ENCODE results near the gene ASIC2.

Gene ASIC2

DNA sequence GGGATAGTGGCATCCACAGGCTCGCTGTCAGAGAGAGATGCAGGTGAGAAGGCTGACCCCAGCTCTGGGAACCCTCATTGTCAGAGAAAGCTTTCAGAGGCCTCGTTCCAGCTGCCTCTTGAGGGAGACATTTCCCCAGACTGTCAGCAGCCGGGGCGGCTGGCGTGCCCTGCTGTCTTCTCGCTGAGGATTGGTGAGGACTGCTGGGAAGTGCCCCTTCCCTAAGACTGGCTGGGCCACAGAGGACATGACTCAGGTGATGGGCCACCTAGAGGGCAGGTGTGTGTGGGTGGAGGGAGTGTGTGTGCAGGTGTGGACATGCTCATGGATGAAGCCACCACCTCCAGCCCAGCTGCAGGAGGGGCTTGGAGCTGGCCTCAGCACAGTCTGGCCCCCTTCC is 276.2 kb downstream of the ASIC2 start:
- TF ChIP-seq JUND (IDR thresholded peaks at IDR 0.05; ENCODE audit: low read depth), result no peak
- DNase-seq (ENCODE audit: low read depth in 1 of 2, low spot score in 1 of 2), result peak in 1 of 2 experiments; percentile 24
- in situ Hi-C loops (cut with HindIII; ENCODE audit: low pct_unique_long_range_greater_than_20kb, low sequenced_read_pairs), result no loop called here

DNA sequence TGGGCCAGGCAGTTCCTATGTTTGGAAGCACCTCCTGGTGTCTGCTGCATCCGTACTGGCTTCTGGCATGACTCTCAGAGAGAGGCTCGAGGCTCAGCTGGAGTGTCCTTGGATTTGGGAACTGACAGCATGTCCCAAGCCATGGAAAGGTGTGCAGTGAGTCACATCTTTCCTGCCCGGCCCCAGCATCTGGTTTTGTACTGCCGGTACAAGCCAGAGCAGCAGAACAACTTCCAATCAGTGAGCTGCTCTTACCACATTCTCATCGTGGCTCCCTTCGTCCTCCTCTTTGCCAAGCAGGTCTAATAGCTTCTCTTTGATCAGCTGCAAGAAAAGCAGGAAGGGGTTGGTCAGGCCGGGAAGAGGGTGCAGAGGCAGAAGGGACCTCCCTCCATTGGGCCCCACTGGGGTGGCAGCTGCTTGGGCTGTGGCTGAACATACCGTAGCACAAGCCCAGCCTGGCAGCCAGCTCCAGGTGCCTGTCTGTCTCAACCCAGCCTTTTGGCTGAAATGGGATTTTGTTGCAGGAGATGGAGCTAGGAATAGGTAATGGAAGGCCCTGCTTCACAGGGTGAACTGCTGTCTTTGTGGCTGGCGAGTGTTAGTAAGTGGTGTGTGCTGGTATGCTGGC is 277.3 kb downstream of the ASIC2 start:
- in situ Hi-C loops (cut with HindIII; ENCODE audit: low pct_unique_long_range_greater_than_20kb, low sequenced_read_pairs), result no loop called here
- no peak for TF ChIP-seq JUND (IDR thresholded peaks at IDR 0.05; ENCODE audit: low read depth)
- DNase-seq (ENCODE audit: low read depth in 1 of 2, low spot score in 1 of 2), result no peak

DNA sequence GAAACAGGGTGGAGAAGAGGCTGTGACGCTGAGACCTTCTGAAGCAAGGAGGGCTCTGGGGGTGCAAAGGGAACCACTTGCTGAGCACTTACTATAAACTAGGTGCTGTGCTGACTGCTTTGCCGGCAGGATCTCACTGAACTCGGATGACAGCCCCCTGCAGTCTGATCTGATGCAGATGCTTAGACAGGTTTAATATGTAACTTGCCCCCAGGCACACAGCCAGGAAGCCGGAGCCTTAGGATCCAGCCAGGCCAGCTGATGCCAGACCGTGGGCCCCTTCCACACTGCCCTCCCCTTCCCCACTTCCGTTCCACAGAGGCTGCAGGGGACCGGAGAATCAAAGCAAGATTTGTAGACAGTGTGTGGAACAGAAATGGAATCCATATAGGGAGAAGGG is 278.3 kb downstream of the ASIC2 start:
- no peak for TF ChIP-seq JUND (IDR thresholded peaks at IDR 0.05; ENCODE audit: low read depth)
- in situ Hi-C loops (cut with HindIII; ENCODE audit: low pct_unique_long_range_greater_than_20kb, low sequenced_read_pairs), result no loop called here
- DNase-seq (ENCODE audit: low read depth in 1 of 2, low spot score in 1 of 2), result no peak

DNA sequence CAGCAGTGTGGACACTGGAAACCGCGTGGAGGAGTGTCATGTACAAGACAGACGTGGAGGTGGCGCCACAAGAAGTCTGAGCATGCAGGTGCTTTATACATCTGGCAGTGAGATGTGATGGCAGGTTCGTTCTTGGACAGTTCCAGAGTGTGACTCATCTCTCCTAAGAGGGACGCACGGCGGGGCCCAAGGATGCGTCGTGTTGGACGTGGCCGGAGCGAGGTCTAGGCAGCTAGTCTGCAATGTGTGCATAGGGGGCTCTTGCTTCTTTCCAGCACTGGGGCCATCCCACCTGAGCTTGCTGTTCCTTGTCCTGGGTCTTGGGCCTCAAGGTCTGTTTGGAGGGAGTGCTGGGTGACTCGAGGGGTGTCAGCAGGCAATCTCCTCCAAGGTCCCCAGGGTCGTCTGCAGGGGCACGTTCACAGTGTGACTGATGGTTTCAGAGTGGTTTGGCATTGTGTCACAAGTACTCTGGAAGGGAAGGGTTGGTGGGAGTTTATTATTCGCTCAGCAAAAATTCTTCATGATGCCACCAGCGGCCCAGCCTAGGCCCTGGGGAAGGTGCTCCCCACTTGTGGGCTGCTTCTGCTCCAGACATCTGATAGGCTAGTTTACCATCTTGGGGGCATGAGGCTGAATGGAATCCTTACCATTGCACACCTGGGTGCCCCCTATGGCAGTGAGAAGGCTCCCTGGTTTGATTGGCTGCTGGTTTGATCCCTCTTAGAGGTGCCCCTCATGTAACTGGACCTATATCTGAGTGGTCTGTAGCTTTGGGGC is 279.3 kb downstream of the ASIC2 start:
- in situ Hi-C loops (cut with HindIII; ENCODE audit: low pct_unique_long_range_greater_than_20kb, low sequenced_read_pairs), result no loop called here
- no peak for TF ChIP-seq JUND (IDR thresholded peaks at IDR 0.05; ENCODE audit: low read depth)
- no peak for DNase-seq (ENCODE audit: low read depth in 1 of 2, low spot score in 1 of 2)

DNA sequence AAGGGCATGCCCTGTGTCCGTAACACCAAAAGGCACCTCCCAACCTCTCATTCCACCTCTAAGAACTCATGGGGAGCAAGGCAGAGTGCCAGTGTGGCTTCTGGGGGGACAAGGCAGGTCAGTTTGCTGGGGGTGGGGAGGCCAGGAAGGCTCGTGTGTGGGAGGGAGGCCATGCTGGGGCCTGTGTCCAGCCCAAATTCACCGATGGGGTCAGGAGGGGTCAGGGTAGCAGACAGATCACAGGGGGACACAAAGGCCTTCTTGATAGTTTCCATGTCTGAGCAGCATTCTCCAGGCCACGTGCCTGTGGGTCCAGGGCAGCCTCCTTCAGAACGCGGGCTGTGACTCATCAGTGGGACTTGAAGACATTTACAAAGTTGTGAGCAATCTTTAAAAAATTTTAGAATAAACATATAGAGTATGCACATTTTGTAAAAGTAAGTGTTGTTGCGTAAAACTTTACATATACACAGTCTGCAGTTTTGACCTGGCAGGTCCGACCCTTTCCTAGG is 280.5 kb downstream of the ASIC2 start:
- no peak for DNase-seq (ENCODE audit: low read depth in 1 of 2, low spot score in 1 of 2)
- in situ Hi-C loops (cut with HindIII; ENCODE audit: low pct_unique_long_range_greater_than_20kb, low sequenced_read_pairs), result no loop called here
- TF ChIP-seq JUND (IDR thresholded peaks at IDR 0.05; ENCODE audit: low read depth), result no peak

GRCh38 chr17:33009636-33010035 is 283.5 kb downstream of the ASIC2 start:
- no peak for TF ChIP-seq JUND (IDR thresholded peaks at IDR 0.05; ENCODE audit: low read depth)
- in situ Hi-C loops (cut with HindIII; ENCODE audit: low pct_unique_long_range_greater_than_20kb, low sequenced_read_pairs), result no loop called here
- DNase-seq (ENCODE audit: low read depth in 1 of 2, low spot score in 1 of 2), result no peak

DNA sequence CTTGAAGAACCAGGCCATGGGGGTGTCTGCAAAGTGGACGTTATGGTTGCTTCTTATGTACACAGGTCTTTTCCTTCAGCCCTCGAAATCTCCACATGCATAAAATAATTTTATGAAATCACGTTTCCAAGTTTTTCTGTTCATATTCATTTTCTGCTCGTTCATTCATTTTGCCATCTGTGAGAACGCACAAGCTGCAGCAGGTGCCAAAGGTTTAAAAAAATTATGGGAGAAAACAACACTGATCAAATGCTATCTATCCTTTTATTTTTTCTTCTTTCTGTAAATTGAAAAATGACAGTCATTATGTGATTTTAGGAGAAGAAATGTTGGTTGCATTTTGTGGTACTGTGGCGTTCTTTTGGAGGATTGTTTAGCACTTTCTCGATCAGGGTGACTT is 285.9 kb downstream of the ASIC2 start:
- in situ Hi-C loops (cut with HindIII; ENCODE audit: low pct_unique_long_range_greater_than_20kb, low sequenced_read_pairs), result no loop called here
- DNase-seq (ENCODE audit: low read depth in 1 of 2, low spot score in 1 of 2), result no peak
- no peak for TF ChIP-seq JUND (IDR thresholded peaks at IDR 0.05; ENCODE audit: low read depth)

DNA sequence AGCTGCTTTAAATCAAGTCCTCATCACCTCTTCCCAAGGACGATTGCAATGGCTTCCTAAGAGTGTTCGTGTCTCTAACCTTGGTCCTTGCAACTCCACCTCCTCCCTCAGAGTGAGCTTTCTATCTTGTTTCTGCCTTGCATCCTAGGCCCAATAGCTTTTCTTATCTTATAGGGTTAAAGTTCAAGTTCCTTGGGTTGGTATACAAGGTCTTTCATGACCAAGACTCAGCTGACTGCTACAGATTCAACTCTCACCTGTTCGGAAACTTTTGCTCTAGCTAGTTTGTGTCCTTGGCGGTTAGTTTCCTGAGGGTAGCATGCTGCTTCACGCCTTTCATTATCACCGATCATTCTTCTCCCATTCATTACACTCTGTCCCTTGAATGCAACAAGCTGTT is 290.8 kb downstream of the ASIC2 start:
- no peak for DNase-seq (ENCODE audit: low read depth in 1 of 2, low spot score in 1 of 2)
- TF ChIP-seq JUND (IDR thresholded peaks at IDR 0.05; ENCODE audit: low read depth), result no peak
- in situ Hi-C loops (cut with HindIII; ENCODE audit: low pct_unique_long_range_greater_than_20kb, low sequenced_read_pairs), result no loop called here

GRCh38 chr17:32998887-32999228 is 294.2 kb downstream of the ASIC2 start:
- in situ Hi-C loops (cut with HindIII; ENCODE audit: low pct_unique_long_range_greater_than_20kb, low sequenced_read_pairs), result no loop called here
- no peak for TF ChIP-seq JUND (IDR thresholded peaks at IDR 0.05; ENCODE audit: low read depth)
- DNase-seq (ENCODE audit: low read depth in 1 of 2, low spot score in 1 of 2), result no peak

GRCh38 chr17:32998111-32998886 is 294.8 kb downstream of the ASIC2 start:
- in situ Hi-C loops (cut with HindIII; ENCODE audit: low pct_unique_long_range_greater_than_20kb, low sequenced_read_pairs), result no loop called here
- TF ChIP-seq JUND (IDR thresholded peaks at IDR 0.05; ENCODE audit: low read depth), result no peak
- DNase-seq (ENCODE audit: low read depth in 1 of 2, low spot score in 1 of 2), result peak; percentile 66 to 79

- no peak for TF ChIP-seq JUND (IDR thresholded peaks at IDR 0.05; ENCODE audit: low read depth)
- in situ Hi-C loops (cut with HindIII; ENCODE audit: low pct_unique_long_range_greater_than_20kb, low sequenced_read_pairs), result no loop called here
- DNase-seq (ENCODE audit: low read depth in 1 of 2, low spot score in 1 of 2), result no peak
Measured at GRCh38 chr17:32995416-32996045, 297.6 kb downstream of the ASIC2 start.

- DNase-seq (ENCODE audit: low read depth in 1 of 2, low spot score in 1 of 2), result no peak
- in situ Hi-C loops (cut with HindIII; ENCODE audit: low pct_unique_long_range_greater_than_20kb, low sequenced_read_pairs), result no loop called here
- no peak for TF ChIP-seq JUND (IDR thresholded peaks at IDR 0.05; ENCODE audit: low read depth)
Measured at GRCh38 chr17:32993977-32994376, 299.1 kb downstream of the ASIC2 start.
